Subcutaneous adipose tissue (tissue), 4 donors: ENCODE measurements around the gene TMEM215. TPM values are rescaled to one million over a fixed set of nuclear protein-coding genes. Genes with fewer than 3 reads are reported as not detected.

Experiments used
- total RNA-seq, 4 donors: library from RNA; depleted of rRNA; stranded (reverse); fragments of >200 nt; gene quantifications; one replicate each; pipeline ENCODE4 v1.1.0, GENCODE V29; 2016
- TF ChIP-seq, protein P1 (sequence below): fragments of 450-650 bp; IDR thresholded peaks from one replicate; pipeline ENCODE4 v1.5.1; 2016; ENCODE audit warnings: low read depth, mild to moderate bottlenecking, control low read depth, antibody characterized with exemption, moderate library complexity

The TMEM215 gene
- total RNA-seq, 4 donors from 2014 or later: not detected

DNA sequence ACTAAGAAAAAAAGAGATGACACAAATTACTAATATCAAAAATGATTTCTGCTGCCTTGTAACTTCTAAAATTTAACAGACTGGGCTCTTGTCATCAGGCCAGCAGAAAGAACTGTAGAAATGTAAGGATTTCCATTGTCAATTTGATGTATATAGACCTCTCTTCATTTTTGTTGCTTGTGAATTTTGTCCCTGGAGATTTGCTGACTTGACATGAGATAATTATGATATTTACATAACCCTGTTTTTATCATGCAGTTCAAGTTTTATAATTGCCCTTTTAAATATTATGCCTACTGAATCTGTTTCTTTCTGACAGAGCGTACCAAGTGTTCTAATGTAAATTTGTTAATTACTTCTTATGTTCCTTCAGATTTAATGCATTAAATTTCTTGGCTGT, 23.9 kb downstream of the TMEM215 start:
- TF ChIP-seq, protein P1, sequence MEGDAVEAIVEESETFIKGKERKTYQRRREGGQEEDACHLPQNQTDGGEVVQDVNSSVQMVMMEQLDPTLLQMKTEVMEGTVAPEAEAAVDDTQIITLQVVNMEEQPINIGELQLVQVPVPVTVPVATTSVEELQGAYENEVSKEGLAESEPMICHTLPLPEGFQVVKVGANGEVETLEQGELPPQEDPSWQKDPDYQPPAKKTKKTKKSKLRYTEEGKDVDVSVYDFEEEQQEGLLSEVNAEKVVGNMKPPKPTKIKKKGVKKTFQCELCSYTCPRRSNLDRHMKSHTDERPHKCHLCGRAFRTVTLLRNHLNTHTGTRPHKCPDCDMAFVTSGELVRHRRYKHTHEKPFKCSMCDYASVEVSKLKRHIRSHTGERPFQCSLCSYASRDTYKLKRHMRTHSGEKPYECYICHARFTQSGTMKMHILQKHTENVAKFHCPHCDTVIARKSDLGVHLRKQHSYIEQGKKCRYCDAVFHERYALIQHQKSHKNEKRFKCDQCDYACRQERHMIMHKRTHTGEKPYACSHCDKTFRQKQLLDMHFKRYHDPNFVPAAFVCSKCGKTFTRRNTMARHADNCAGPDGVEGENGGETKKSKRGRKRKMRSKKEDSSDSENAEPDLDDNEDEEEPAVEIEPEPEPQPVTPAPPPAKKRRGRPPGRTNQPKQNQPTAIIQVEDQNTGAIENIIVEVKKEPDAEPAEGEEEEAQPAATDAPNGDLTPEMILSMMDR: no peak

DNA sequence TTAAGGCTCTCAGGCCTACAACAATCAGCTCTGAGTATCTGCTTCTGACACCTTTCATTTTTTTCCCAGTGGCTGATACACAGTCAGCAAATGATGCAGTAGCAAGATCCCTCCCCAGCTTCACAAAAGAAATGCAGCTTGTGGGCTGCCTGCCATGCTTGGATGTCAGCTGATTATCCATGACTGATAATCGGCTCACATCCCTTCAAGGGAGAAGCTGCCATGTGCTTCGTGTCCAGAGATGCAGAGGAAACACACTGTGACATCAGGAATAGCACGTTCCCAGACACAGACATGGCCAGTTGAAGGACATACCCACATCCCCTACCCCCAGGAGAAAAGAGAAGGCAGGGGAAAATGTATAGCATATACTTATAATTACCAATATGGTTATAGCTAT, 27.9 kb downstream of the TMEM215 start:
- TF ChIP-seq, protein P1: no peak

DNA sequence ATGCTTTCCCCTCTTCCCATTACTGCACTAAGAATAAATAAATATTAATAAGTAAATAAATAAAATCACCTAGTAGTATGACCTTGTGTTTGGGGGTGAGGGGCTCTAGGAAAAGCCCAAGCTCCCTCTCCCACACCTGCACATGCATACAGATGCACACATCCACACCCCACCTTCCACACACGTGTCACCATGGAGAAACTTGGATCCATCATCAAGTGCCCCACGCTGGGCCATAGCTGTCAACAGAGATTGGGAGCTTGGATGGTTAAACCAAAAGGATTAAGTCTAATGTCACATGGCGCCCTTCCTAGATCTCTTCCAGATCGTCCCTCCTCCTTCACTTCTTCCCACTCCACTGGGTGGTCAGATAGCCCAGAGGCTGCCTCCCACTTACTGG, 37.0 kb downstream of the TMEM215 start:
- TF ChIP-seq, protein P1: no peak

DNA sequence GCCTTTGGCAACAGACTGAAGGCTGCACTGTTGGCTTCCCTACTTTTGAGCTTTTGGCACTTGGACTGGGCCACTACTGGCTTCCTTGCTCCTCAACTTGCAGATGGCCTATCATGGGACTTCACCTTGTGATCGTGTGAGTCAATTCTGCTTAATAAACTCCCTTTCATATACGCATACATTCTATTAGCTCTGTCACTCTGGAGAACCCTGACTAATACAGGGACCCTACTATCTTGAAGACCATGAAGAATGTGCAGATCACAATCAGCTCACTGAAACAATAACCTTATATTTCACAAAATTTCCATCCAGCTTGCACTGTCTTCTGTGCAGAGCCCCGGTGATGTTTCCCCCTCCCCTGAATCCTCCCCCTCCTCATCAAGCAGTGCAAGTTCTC, 39.8 kb downstream of the TMEM215 start:
- TF ChIP-seq, protein P1: no peak

GRCh38 chr9:32823551-32823950, 40.2 kb downstream of the TMEM215 start:
- TF ChIP-seq, protein P1: no peak

DNA sequence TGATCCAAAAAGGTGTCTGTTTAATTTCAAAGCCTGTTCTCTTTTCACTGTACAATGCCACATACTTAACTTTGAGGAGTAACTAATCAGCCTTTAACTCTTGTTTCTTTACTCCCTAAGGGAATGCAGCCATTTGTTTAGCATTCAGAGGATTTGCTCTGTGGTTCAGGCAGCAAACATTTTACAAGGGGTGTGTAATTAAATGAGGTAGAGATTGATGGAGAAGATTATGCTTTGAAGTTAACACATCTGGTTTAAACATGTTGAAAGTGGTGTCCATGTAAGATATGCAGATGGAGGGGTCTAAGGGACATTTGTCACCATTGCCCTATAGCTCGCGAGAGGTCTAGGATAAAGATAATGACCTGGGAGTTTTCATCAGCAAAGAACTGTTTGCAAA, 41.9 kb downstream of the TMEM215 start:
- TF ChIP-seq, protein P1: no peak

DNA sequence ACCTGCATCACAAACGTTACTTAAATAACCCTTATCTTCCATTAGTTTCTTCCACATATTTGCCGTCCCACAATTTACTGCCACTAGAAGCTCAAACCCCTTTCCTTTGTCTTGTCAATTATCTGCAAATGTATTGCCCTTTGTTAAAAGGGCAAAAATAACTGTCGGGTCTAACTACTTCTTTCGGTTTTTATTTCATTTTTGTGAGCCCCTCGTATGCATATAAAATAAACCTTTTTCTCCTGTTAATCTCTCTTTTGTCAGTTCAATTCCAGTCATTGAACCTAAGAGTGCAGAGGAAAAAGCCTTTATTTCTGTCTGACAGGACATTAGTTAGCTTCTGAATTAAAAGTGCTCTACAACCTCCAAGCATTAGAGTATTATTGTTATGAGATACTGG, 45.5 kb downstream of the TMEM215 start:
- TF ChIP-seq, protein P1: no peak
